Right atrium auricular region (tissue), 2 donors: ENCODE data around the gene DLEC1. TPM values are rescaled to one million over a fixed set of nuclear protein-coding genes. Genes with fewer than 3 reads are reported as not detected.
A peak's percentile ranks its signal among the peaks of the same experiment; 100 is the strongest.

Experiments
- DNase-seq: peaks from one replicate; pipeline ENCODE4 v3.0.0-alpha.2; 2019; ENCODE audit warnings: low spot score
- H3K27ac ChIP-seq, 2 donors: fragments of 200-600 bp; sonication (generic); 1 replicate in 1 of 2; 2 replicates in 1 of 2; pipeline ENCODE4 v1.5.1; 2016 to 2019
- H3K27me3 ChIP-seq, 2 donors: fragments of 200-600 bp; sonication (generic); one replicate each; pipeline versions ENCODE4 v1.5.1 to v1.6.0; 2017 to 2019
- H3K36me3 ChIP-seq: fragments of 200-600 bp; sonication (generic); one replicate; pipeline ENCODE4 v1.5.1; 2016
- H3K4me1 ChIP-seq, 2 donors: fragments of 200-600 bp; sonication (generic); one replicate each; pipeline versions ENCODE4 v1.5.1 to v1.6.0; 2017 to 2019
- H3K4me3 ChIP-seq, 2 donors: fragments of 200-600 bp; sonication (generic); 1 replicate in 1 of 2; 2 replicates in 1 of 2; pipeline ENCODE4 v1.5.1; 2017 to 2019; ENCODE audit warnings: mild to moderate bottlenecking in 1 of 2, moderate library complexity in 1 of 2
- H3K9me3 ChIP-seq, 2 donors: fragments of 200-600 bp; sonication (generic); one replicate each; pipeline ENCODE4 v1.5.1; 2019
- total RNA-seq, 2 donors: library from RNA; depleted of rRNA; stranded (reverse); fragments of >200 nt; gene quantifications; one replicate each; pipeline ENCODE4 v1.1.0, GENCODE V29; 2016
- TF ChIP-seq, protein P1 (sequence below), 2 donors: fragments of 200-600 bp; sonication (generic); IDR thresholded peaks; one replicate each; pipeline ENCODE4 v1.5.1; 2019; ENCODE audit warnings: antibody characterized with exemption in 2 of 2

Gene DLEC1
- total RNA-seq, 2 donors from 2014 or later, result 0.22 to 0.35 TPM

DNA sequence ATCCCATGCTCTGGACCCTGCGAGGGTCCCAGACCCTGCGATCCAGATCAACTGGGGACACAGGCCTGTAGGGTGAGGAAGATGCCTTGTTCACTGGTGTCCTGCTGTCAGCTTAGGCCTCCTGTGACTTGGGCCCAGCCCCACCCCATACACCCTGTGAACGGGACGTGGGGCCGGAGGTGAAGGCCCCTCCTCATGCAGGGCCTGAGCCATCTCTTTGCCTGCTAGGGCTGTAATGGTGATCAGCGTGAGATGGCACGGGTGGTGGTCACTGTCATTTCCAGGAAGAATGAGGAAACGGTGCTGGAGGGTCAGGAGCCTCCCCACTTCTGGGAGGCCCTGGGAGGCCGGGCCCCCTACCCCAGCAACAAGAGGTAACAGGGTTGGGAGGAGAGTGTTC, 36.1 kb upstream of the DLEC1 start:
- Histone ChIP-seq H3K27ac (peak overlapping the region in 1 of 2 donors; percentile 74), H3K36me3 (peaks cover 6% of the 10 kb centered on the region), H3K27me3 (no peaks in the 10 kb centered on the region), H3K4me3 (no peak overlapping the region), H3K9me3 (no peaks in the 10 kb centered on the region), H3K4me1 (peaks cover 0 to 27% of the 10 kb centered on the region in 2 donors)
- TF ChIP-seq, protein P1, sequence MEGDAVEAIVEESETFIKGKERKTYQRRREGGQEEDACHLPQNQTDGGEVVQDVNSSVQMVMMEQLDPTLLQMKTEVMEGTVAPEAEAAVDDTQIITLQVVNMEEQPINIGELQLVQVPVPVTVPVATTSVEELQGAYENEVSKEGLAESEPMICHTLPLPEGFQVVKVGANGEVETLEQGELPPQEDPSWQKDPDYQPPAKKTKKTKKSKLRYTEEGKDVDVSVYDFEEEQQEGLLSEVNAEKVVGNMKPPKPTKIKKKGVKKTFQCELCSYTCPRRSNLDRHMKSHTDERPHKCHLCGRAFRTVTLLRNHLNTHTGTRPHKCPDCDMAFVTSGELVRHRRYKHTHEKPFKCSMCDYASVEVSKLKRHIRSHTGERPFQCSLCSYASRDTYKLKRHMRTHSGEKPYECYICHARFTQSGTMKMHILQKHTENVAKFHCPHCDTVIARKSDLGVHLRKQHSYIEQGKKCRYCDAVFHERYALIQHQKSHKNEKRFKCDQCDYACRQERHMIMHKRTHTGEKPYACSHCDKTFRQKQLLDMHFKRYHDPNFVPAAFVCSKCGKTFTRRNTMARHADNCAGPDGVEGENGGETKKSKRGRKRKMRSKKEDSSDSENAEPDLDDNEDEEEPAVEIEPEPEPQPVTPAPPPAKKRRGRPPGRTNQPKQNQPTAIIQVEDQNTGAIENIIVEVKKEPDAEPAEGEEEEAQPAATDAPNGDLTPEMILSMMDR (IDR thresholded peaks at IDR 0.05), result no peak
- DNase-seq, result no peak

DNA sequence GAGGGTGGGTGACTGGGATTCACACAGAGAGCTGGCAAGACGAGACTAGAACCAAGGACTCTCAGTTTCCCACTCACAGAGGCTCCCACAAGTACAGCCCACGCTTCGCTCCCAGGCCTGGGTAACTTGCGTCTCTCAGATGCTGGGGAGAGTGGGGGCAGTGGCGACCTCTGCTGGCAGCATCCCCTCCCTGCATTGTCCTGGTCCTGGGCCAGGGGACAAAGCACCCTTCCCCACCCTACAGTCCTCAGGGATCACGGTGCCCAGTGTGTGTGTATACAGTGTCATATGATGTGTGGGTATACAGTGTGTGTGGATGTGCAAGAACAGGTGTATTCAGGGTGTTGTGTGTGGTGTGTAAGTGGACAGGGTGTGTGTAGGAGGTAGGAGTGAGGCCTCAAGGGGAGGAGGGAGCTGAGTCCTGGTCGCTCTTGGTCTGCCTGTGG, 35.6 kb upstream of the DLEC1 start:
- DNase-seq, result peak; percentile 78
- H3K4me1 ChIP-seq, result peaks cover 0 to 22% of the 10 kb centered on the region in 2 donors
- no peaks in the 10 kb centered on the region for H3K27me3 ChIP-seq
- H3K27ac ChIP-seq, result peak overlapping the region; percentile 67 to 74
- H3K9me3 ChIP-seq, result no peaks in the 10 kb centered on the region
- TF ChIP-seq, protein P1 (IDR thresholded peaks at IDR 0.05), result peak; percentile 81 to 92
- peak overlapping the region in 1 of 2 donors; percentile 39 for H3K4me3 ChIP-seq
- peaks cover 10% of the 10 kb centered on the region for H3K36me3 ChIP-seq

DNA sequence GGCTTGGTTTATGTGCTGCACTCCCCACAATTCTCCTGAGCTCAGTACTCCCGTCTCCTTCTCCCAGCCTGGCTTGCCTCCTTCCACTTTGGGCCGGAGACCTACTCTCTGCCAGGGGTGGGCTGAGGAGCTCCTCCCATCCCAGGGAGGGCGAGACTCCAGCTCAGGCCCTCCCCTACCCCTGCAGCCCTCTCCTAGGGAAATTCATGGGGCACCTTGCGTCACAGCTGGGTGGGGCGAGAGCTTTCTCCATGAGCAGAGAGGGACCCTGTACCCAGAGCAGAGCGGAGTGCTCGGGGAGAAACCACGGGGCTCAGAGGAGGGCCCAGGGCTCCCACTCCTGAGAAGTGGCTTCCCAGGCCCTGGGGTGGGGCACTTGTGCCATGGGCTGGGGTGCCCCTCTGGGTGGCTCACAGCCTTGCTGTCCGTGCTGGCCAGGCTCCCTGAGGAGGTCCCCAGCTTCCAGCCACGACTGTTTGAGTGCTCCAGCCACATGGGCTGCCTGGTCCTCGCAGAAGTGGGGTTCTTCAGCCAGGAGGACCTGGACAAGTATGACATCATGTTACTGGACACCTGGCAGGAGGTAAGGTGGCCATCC, 35.1 kb upstream of the DLEC1 start:
- Histone ChIP-seq H3K9me3 (no peaks in the 10 kb centered on the region), H3K4me3 (peak overlapping the region in 1 of 2 donors; percentile 39), H3K36me3 (peaks cover 13% of the 10 kb centered on the region), H3K4me1 (peaks cover 0 to 19% of the 10 kb centered on the region in 2 donors), H3K27me3 (no peaks in the 10 kb centered on the region), H3K27ac (peak overlapping the region; percentile 67 to 74)
- no peak for DNase-seq
- TF ChIP-seq, protein P1 (IDR thresholded peaks at IDR 0.05), result no peak

DNA sequence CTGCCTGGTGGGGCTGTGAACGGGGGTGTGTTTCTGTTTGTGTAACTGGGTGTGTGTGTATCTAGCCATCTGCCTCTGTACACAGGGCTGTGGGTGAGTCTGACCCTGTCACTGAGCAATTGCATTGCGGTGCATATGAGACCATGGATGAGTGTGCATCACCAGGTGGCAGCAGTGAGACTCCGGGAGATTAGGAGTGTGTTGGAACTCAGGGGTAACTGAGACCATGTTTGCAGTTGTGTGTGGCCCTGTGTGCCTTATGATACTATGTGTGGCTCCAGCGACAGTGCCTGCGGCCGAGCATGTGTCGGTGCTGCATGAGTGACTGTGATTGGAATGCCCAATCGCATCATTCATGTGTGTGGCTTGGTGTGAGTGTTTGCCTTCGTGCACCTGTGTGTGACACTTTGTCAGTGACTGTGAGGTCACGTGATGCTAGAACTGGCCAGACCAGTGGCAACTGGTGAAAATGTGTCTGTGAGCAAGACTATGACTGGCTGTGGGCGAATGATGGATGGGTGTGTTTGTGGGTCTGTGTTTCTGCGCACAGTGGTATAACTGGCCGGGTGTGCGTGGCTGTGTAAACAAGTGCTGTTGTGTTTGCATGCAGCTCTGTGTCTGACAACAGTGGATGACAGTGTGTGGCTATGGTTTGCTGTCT, 34.5 kb upstream of the DLEC1 start:
- Histone ChIP-seq H3K36me3 (peaks cover 17% of the 10 kb centered on the region), H3K27me3 (no peaks in the 10 kb centered on the region), H3K4me3 (peak overlapping the region in 1 of 2 donors; percentile 39), H3K9me3 (no peaks in the 10 kb centered on the region), H3K27ac (peak overlapping the region; percentile 67 to 74), H3K4me1 (peaks cover 0 to 14% of the 10 kb centered on the region in 2 donors)
- TF ChIP-seq, protein P1 (IDR thresholded peaks at IDR 0.05), result peak; percentile 43 to 76
- peak; percentile 85 for DNase-seq

DNA sequence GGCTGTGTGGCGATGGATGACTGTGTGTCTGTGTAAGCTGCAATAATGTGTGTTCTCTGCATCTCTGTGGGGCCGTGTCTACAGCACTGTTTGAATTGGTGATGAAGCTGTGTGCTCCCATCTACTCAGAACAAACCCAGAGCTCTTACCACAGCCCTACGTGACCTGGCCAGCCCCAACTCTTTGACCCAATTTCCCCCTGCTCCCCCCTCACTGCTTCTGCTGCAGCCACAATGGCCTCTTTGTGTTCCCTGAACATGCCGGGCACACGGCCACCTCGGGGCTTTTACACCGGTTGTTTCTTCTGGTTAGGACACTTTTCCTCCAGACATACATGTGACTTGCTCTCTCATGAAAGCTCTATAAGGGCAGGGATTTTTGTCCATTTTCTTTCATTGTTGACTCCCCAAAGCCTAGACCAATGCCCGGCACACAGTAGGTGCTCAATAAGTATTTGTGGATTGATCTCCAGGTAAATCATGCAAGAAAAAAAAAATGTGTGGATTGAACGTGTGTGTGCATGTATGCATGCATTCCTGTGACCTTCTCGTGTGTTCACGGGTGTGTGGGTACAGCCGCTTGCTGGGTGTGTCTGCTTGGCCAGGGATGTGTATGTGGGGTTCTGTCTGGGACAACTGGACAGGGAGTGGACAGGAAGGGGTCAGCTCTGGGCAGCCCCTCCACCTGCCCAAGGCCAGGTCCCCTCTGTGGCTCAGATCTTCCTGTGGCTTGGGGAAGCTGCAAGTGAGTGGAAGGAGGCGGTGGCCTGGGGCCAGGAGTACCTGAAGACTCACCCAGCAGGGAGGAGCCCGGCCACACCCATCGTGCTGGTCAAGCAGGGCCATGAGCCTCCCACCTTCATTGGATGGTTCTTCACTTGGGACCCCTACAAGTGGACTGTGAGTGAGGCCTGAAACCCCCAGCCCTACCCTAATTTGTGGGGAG, 33.7 kb upstream of the DLEC1 start:
- Histone ChIP-seq H3K4me3 (peak overlapping the region in 1 of 2 donors; percentile 39), H3K36me3 (peaks cover 25% of the 10 kb centered on the region), H3K9me3 (no peaks in the 10 kb centered on the region), H3K4me1 (peaks cover 0 to 14% of the 10 kb centered on the region in 2 donors), H3K27me3 (no peaks in the 10 kb centered on the region), H3K27ac (peak overlapping the region; percentile 68 to 74)
- peak; percentile 84 for DNase-seq
- TF ChIP-seq, protein P1 (IDR thresholded peaks at IDR 0.05), result no peak
